ENCODE results near the gene DNAJC3.

DNA sequence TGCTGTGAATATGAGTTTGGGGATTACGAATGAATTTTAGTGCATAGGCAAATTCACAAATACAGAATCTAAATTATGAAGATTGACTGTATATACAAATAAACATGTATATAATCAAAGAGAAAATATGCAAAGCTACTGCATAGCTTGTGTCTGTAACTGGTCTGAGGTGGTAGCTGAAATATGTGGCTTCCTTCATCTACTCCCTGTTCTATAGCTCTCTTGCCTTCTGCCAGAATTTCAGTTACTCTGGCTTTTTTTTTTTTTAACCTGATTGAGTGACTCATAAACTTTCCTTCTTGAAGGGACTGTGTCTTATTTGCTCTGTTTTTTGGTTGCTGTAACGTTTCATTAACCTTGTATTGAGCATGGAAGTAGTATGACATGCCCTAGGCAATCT is 26.6 kb downstream of the DNAJC3 start:
- TF ChIP-seq, protein P1, sequence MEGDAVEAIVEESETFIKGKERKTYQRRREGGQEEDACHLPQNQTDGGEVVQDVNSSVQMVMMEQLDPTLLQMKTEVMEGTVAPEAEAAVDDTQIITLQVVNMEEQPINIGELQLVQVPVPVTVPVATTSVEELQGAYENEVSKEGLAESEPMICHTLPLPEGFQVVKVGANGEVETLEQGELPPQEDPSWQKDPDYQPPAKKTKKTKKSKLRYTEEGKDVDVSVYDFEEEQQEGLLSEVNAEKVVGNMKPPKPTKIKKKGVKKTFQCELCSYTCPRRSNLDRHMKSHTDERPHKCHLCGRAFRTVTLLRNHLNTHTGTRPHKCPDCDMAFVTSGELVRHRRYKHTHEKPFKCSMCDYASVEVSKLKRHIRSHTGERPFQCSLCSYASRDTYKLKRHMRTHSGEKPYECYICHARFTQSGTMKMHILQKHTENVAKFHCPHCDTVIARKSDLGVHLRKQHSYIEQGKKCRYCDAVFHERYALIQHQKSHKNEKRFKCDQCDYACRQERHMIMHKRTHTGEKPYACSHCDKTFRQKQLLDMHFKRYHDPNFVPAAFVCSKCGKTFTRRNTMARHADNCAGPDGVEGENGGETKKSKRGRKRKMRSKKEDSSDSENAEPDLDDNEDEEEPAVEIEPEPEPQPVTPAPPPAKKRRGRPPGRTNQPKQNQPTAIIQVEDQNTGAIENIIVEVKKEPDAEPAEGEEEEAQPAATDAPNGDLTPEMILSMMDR (IDR thresholded peaks at IDR 0.05): no peak
- no peak for TF ChIP-seq POLR2A (IDR thresholded peaks at IDR 0.05)
